GM18526 (cell line): ENCODE measurements around the gene TSC22D1.

Experiments
- POLR2A ChIP-seq: IDR thresholded peaks from 3 replicates; pipeline ENCODE4 v1.6.1; 2011; ENCODE audit not compliant: insufficient read length; ENCODE audit errors: extremely low read depth

TSC22D1 gene

DNA sequence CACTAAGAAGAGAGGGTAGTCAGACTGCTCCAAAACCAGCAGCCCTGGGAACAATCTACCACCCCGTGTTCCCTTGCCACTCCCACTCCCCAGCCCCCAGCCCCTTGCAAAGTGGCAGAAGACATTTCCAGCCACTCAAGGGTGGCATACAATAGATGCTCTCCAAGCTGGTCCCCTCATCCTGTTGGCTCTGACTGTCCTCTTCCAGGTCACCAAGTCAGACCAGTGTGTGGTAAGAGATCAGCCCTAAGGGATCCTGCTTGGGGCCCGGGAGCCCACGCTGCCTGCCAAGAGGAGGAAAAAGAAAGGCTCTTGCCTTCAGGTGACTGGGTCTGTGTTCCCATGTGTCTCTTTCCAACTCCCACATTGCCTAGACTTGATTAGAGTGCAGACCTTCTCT, 177.5 kb downstream of the TSC22D1 start:
- no peak for TF ChIP-seq POLR2A

- TF ChIP-seq POLR2A = no peak
Observed at GRCh38 chr13:44397766-44398223, 178.3 kb downstream of the TSC22D1 start.

DNA sequence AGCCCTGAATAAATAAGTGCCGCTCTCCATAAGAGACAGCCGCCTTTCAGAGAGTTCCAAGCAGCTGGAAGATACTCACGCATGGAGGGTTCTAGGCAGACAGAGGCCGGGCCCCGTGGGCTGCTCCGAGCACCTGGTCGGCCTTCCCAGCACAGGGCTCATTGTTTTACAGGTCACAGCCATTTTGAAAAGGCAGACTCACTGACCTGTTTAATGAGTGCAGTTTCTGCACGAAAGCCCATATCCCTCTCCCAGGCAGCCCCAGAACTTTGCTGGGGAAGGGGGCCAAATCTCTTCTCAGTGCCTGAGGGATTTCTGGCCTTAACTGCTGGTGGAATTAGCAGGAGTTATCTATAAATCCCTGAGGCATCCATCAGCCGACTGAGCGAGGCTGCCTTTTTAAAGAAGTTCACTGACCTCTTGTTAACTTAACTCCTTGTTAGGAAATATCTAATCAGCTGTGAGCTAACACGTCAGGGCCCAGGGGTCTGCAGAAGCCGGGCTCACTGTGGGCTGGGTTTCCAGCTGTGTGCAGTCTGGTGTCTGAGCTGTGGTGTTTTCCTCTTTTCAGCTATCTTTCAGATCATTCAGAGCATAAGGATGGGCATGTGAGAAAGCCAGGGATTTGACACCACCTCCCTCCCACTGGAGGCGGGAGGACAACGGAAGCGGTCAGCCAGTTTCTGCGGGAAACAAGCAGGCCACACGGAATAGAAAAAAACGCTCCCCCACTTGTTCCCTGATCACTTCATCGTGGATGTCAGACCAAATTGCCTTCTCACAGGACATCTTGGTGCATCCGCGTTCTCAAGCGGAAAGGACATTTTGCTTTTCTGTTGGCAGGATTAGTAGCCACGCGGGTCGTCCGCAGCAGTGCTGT, 179.2 kb downstream of the TSC22D1 start:
- no peak for TF ChIP-seq POLR2A

GRCh38 chr13:44395976-44396694, 180.0 kb downstream of the TSC22D1 start:
- no peak for TF ChIP-seq POLR2A

DNA sequence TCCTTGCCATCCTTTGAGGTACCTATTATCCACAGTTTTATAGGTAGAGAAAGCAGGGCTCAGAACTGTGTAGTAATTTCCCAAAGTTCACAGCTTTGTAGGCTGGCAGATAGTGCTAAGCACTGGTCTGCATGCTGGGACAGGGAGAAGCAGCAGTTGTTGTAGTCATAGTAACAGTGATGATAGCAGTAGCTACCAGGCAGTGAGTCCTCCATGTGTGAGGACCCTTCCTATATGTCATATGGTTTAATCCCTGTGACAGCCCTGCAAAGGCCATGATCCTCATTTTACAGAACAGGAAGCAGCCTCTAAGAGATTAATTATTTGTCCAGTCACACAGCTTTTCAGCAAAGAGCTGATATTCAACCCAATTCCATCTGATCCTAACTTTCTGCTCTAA, 181.5 kb downstream of the TSC22D1 start:
- TF ChIP-seq POLR2A = no peak

GRCh38 chr13:44393391-44393790, 182.7 kb downstream of the TSC22D1 start:
- no peak for TF ChIP-seq POLR2A

- TF ChIP-seq POLR2A = no peak
Observed at GRCh38 chr13:44389876-44390275, 186.3 kb downstream of the TSC22D1 start.

- TF ChIP-seq POLR2A = no peak
Observed at GRCh38 chr13:44389060-44389666, 187.0 kb downstream of the TSC22D1 start.

DNA sequence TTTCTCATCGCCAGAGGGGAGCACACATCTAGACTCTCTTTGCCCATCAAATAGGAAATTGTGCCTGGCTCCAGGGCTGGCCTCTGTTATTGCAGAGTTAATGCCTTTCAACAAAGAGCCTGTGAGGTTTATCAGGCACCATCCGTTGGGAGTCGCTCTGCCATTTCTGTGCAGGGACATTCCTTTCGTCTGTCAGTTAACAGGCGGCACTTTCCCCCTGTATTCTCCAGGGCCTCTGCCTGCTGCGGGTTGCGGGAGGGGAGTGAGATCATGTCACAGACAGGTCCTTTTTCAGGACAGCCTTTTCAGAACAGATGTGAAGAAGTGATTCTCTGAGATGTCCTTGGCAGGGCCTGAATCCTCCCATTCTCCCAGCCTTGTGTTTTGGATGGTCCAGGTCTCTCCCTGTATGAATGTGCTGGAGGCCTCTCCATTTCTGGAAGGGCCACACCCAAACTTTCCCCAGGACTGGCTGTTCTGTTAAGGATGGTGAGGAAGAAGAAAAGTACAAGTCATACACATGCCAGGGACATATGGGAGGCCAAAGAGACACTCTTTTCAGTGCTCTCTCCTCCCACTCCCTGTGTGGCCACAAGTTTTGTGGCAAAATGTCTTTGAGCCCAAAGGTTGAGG, 187.6 kb downstream of the TSC22D1 start:
- no peak for TF ChIP-seq POLR2A

DNA sequence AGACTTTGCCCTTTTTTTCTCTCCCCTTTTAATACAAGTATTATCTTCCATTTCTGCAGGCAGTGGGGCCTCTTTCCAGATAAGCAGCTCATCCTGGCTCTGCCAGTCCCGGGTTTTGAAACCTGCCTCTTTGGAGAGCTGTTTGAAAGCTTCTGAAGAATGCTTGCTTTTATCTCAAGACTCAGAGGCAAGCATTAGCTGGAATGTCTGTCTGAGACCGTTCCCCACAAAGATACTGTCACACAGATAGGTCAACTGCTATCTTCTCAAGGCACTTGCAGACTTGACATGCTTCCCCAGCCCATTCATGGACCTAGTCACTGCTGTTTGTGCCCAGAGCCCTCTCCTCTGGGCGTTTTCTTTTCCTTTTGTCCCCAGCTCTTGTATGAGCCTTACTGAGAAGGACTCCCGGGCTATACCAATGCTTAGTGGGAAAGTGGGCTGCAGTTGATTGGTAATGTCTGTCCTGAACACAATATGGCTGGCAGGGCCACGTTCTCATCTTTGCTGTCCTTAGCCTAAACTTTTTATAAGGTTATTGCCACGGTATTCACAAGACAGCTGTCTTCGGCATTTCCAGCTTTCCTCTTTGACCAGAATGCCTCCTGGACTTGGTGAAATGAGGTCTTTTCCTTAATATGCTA, 189.1 kb downstream of the TSC22D1 start:
- no peak for TF ChIP-seq POLR2A

DNA sequence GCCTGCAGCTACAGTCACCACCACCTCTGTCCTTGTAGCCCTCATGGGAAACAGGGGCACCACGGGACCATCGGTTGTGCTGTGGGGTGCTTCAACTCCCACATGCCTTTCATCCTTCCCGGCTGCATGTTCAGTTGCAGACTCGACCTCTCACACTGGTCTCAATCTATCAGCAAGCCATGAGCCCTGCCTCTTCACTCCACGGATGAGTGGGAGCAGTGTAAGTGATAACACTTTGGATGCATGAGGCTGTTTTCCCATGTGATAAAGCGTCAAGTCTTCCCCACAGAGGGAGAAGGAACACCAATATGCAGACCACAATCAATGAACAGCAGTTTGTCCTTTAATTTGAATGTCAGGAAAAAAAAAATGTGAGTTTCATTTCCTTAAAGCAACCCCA, 190.3 kb downstream of the TSC22D1 start:
- no peak for TF ChIP-seq POLR2A

DNA sequence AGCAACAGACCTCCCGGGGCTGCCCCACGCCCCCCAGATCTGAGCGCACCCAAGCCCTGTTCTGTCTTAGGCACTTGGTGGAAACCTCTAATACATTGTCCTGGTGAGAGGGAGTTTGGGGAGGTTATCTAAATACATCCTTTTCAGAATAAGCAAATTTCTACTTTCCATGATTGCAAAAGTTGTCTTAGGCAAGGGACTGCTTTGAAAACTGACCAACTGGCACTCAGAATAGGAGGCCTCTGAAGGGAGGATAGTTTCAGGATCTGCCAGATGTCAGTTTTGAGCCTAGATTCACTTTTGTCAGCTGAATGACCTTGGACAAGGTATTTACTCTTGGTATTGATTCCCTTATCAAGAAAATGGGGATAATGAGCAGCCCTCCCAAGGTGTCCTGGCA, 190.7 kb downstream of the TSC22D1 start:
- TF ChIP-seq POLR2A = no peak

GRCh38 chr13:44384778-44385177, 191.4 kb downstream of the TSC22D1 start:
- no peak for TF ChIP-seq POLR2A

DNA sequence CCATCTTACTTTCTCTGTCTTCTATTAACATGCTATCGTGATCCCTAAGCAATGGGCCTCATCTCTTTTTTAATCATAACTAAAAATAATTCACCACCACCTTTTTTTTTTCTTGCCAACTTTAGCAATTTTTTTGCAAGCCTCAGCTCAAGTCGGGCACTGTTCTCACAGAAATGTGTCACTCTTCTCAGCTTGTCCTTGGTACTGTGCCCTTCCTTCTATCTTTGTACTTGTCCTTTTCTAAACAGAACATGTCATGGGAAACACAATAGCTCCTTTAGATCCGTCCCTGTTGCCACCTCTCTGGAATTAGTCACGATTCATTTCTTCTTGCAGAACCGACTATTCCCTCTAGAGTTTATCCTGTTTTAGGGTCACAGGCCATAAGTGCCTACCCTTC, 192.2 kb downstream of the TSC22D1 start:
- no peak for TF ChIP-seq POLR2A

GRCh38 chr13:44382635-44383145, 193.4 kb downstream of the TSC22D1 start:
- TF ChIP-seq POLR2A = no peak
